ENCODE data around the gene NEUROD1.

The NEUROD1 gene

DNA sequence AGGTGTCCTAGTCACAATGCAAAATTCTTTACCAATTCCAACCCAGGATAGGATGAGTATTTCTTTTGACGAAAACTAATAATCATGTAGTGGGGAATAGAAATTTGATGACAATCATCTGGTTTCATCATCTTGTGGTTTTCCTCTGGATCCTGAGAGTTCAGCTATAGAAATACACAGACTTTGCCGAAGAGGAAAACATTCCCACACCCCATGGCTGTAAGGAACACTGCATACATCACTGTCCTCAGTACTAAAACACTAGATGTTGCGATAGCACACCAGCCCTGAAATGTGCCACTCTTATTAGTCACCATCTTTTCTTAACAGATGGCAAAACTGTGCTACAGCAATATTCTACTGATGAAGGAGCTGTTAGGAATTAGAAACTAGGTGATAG is 52.8 kb downstream of the NEUROD1 start:
- TF ChIP-seq CTCF (IDR thresholded peaks at IDR 0.05; ENCODE audit: extremely low read depth, insufficient read depth, missing control alignments) = no peak
- in situ Hi-C loops (cut with MboI; ENCODE audit: low pct_unique_long_range_greater_than_20kb, low sequenced_read_pairs, unreplicated experiment) = no loop called here
- DNase-seq (ENCODE audit: low spot score) = no peak

DNA sequence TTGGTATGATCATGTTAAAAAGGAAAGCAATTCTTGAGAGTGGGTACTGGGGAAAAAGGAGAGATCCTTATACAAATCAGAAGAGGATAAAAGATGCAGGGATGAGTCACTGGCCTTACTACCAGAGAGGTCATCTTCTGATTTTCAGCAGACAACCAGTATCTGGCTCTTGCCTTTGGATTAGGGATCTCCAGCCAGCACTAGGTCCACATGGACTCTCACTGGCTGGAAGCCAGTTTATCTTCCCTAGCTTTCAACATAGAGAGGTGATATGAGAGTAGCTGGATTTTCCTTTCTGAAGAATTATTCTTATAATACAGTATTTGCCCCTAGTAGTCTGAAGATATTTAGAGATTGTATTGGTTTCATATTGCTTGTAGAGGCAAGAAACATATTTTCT is 53.6 kb downstream of the NEUROD1 start:
- TF ChIP-seq CTCF (IDR thresholded peaks at IDR 0.05; ENCODE audit: extremely low read depth, insufficient read depth, missing control alignments) = no peak
- in situ Hi-C loops (cut with MboI; ENCODE audit: low pct_unique_long_range_greater_than_20kb, low sequenced_read_pairs, unreplicated experiment) = no loop called here
- DNase-seq (ENCODE audit: low spot score) = no peak
